Inflammatory macrophage treated with lipopolysaccharide for 4 hours (primary cell): ENCODE results near the gene RGS19.
"Not testable (repeated sequence)": the region's sequence is repeated elsewhere in the genome, so short reads cannot be mapped to it uniquely, and the experiment has no call there.

Experiments used
- DNase-seq: peaks from one replicate; pipeline ENCODE4 v3.0.0-alpha.2; 2020

RGS19 gene

DNA sequence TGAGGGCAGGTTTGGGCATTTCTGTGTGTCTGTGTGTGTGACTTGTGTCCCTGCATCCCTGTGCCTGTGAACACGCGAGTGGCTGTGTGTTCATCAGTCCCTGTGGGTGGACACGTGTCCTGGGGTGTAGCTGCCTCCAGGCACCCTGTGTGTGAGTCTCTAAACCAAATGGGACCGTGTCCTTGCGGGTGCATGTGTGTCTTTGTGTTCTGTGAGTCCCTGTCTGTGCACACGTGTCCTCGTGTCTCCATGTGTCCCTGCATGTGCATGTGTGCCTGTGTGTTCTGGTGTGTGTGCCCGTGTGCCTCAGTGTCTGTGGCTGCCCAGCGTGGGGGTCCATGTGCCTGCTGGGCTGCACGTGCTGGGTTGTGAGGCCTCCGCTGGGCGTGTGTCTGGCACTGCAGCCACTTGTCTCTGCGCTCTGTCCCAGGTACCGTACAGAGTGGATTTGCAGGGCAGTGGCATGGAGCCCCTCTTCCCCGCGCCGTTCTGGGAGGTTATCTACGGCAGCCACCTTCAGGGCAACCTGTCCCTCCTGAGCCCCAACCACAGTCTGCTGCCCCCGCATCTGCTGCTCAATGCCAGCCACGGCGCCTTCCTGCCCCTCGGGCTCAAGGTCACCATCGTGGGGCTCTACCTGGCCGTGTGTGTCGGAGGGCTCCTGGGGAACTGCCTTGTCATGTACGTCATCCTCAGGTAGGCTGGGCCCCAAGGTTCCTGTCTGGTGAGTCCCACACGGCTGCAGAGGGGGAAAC lies 13.1 kb upstream of the RGS19 start:
- no peak for DNase-seq

DNA sequence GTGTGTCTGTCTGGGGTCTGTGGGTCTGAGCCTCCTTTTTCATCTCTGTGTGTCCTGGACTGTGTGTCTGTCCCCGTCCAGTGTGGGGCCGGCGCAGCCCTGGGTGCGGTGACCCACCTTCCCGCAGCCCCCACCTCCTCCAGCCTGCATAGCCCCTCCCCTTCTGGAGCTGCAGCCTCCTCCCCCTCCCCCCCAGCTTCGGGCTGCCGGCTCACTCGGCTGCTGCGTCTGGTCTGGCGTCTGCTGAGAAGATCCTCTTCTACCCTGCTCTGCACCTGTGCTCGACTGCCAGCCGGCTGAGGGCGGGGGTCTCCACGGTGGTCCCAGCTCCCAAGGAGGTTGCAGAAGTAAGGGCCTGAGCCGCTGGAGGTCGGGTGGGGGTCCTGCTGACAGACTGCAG lies 12.5 kb upstream of the RGS19 start:
- DNase-seq: no peak

DNA sequence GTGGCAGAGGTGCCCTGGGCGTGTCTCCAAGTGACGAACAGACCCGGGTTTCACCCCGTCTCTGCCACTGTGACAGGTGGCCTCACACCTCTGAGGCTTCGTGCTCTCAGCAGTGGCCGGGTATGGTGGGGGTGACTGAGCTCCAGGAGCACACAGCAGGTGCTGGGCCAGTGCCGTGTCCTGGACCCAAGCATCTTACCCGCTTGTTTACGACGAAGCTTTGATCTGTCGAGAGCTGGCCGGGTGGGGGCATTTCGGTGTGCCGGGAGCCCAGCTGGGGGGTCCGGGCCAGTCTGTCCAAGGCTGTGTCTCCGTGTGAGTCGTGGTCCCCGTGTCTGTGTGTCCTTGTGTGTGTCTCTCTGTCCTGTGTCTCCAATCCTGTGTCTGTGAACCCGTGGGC lies 12.0 kb upstream of the RGS19 start:
- DNase-seq: no peak

DNA sequence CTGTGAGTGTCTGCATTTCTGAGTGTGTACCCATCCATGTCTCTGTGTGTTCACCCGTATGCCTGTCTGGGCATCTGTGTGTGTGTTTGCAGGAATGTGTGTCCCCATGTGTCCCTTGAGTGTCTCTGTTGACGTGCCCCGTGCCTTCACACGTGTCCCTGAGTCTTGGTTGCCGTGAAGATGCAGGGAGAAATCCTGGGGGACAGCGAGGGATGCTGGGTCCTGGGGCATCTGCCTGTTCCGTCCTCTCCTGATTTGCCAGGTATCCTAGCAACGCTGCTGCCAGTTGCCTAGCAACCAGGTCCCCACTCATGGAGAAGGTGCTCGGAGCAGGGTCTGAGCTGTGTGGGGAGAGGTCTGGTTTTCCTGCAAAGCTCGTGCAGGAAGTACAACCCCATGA lies 10.8 kb upstream of the RGS19 start:
- DNase-seq: no peak

DNA sequence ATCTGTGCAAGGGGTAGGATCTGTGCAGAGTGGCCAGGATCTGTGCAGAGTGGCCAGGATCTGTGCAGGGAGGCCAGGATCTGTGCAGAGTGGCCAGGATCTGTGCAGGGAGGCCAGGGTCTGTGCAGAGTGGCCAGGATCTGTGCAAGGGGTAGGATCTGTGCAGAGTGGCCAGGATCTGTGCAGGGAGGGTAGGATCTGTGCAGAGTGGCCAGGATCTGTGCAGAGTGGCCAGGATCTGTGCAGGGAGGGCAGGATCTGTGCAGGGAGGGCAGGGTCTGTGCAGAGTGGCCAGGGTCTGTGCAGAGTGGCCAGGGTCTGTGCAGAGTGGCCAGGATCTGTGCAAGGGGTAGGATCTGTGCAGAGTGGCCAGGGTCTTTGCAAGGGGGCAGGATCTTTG lies 9.3 kb upstream of the RGS19 start:
- not testable (repeated sequence) for DNase-seq

DNA sequence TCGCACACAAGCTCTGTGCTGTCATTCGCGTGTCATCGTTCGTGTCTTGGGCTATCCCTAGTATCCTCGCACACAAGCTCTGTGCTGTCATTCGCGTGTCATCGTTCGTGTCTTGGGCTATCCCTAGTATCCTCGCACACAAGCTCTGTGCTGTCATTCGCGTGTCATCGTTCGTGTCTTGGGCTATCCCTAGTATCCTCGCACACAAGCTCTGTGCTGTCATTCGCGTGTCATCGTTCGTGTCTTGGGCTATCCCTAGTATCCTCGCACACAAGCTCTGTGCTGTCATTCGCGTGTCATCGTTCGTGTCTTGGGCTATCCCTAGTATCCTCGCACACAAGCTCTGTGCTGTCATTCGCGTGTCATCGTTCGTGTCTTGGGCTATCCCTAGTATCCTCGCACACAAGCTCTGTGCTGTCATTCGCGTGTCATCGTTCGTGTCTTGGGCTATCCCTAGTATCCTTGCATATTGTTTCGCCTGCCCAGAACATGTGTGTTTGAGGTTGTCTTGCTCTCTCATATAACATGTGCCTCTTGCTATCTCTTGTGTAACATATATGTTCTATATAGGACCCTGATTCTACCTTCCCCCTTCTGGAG lies 8.0 kb upstream of the RGS19 start:
- not testable (repeated sequence) for DNase-seq

DNA sequence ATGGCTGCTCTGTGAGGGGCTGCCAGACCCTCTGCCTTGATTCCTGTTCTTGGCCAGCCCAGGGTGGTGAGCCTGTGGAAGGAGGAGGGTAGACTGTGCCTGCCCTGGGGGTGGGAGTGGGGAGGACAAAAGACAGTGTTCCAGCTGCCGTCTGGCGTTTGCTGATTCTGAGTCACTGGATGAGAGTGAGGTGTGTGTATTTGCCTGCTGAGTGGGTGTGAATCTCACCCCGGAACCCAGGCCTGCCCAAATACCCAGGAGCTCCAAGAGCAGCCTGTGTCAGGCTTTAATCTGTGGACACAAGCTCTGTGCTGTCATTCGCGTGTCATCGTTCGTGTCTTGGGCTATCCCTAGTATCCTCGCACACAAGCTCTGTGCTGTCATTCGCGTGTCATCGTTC lies 7.5 kb upstream of the RGS19 start:
- no peak for DNase-seq

DNA sequence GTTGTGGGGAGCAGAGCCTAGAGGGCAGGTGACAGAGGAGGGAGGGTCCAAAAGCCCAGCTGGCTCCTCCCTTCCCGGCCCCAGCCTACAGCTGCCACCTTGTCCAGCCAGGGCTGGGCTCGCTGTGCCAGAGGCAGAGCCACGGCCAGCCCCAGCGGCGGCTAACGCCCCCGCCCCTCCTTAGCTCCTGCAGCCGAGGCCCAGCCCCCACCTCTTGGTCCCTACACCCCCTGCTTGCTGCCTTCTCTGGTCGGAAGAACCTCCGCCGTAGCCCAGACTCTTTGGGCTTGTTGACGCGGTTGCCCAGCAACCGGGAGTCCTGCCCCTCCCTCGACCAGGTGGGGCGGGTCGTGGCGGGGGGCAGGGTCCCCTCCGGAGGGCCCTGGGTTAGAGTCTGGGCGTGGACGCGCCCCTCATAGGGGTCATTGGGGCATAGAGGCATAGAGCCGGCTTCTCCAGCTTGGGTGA lies 5.4 kb upstream of the RGS19 start:
- DNase-seq: no peak

DNA sequence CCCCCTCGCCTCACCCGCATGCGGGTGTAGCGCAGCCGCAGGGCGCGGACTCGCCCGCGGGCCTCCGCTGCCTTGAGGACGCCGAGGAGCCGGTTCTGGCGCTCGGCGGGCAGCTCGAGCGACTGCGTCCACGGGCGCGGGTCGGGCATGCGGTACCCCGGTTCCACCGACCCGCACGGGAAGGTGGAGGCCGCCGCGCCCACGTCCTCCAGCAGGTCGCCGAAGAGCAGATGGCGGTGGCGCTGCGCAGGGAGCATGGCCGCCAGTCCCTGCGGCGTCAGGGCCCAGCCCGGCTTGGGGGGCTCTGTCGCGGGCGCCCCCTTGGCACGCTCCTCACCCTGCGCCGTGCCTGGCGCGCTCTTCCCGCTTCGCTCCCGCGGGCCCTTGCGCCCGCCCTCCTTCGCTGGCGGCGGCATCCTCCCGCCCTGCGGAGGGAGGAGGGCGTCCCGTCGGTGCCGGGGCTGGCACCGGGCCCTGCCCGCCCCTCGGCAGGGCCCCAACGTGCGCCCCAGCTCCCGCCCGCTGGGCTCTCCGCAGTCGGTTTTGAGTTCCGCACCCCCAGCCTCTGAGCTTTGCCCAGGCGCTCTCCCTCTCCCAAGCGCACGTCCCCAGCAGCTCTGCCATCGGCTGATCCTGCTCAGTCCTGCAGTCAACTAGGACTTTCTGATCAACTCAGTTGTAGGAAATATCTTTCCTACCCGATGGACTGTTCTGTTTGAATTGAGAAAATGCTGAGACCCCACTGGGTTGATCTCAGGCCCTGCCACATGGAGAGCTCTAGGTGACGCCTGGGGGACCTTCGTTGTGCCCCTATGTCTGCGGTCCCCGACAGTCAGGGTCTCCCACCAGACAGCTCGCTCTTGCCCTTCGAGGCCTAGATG lies 4.7 kb upstream of the RGS19 start, which contains the start of gene LKAAEAR1:
TSS of gene LKAAEAR1 (minus strand) at position 595 of the 881 bp plus-strand sequence. CDS start at position 416, 179 bp downstream.
- DNase-seq: no peak

DNA sequence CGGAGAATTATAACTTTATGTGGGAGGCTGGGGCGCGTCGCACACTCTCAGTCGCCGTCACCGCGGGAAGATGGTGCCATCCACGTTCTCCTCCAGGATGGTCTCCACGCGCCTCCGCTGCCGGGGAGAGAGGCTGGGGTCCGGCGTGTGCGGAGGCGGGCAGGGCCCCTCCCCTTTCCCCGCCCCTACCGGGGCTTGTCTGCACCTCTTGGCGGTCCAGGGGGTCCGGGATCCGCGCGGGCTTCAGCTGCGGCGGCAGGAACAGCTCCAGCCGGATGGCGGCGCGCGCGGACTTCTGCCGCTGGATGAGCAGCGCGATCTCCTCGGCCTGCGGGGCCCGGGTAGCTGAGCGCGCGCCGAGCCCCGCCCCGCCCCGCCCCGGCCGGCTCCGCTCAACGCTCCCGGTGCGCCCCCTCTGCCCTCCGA lies 4.1 kb upstream of the RGS19 start:
- peak; percentile 72 for DNase-seq

DNA sequence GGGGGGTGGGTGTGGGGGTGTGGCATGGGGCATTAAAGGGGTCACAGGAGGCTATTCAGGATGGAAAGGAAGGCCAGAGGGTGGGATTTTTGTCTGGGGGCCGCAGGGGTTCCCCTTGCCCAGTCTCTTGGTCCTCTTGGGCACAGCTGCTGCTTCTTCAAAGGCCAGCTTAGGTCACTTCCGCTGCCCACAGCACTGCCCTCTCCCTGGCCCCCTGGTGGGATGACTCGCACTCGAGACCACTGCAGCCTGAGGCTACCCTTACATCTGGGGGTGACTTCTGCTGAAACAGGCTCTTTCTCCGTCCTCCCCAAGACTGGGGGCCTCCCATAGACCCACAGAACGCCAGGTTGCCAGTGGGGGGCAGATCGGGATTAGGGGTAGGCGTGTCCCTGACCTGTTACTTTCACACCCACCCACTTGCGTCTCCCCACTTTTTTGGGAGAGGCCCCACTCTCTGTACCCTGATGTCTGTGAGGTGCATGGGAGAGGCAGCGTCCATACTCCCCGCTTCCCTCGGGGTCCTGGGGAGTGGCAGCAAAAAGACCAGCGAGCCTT lies 3.6 kb upstream of the RGS19 start:
- no peak for DNase-seq

DNA sequence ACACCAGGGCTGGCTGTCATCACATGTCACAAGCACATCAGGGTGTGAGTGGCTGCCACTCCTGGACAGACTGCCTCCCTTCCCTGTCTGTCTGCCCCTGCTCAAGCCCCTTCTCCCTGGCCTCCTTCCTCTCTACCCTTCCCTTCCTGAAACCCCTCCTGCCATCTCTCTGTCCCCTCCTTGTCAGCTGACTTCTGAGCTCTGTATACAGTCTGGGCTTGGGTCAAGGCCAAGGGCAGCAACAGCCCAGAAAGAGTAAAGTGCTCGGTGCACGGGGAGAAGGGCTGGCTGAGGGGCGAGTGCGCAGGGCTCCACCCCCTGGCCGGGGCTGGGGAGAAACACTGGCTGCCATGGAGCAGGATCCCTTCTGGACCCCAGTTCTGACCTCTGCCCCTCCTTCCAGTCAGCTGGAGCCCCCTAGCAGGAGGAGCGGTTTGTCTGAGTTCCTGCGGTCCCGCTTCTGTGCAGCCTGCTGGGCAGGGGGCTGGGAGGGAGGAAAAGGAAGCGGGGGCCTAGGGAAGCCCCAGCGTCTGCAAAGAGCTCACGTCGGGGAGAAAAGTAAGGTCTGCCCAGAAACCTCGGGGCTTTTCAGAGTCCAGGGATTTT lies 2.9 kb upstream of the RGS19 start:
- no peak for DNase-seq

DNA sequence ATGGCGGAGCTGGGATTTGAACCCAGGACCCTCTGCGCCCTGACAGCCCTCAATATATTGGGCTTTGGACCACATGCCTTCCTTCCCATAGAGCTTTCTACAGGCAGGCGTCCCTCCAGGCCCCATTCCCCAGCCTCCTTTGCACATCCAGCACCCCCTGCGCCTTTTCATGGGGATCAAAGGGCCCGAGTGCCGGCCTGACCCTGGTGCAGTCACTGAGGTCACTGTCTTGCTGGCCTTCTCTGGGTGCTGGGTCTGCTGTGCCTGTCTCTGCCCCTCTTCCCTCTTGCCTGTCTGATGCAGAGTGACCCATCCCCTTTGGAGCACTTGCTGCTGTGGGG lies 2.3 kb upstream of the RGS19 start:
- DNase-seq: no peak

DNA sequence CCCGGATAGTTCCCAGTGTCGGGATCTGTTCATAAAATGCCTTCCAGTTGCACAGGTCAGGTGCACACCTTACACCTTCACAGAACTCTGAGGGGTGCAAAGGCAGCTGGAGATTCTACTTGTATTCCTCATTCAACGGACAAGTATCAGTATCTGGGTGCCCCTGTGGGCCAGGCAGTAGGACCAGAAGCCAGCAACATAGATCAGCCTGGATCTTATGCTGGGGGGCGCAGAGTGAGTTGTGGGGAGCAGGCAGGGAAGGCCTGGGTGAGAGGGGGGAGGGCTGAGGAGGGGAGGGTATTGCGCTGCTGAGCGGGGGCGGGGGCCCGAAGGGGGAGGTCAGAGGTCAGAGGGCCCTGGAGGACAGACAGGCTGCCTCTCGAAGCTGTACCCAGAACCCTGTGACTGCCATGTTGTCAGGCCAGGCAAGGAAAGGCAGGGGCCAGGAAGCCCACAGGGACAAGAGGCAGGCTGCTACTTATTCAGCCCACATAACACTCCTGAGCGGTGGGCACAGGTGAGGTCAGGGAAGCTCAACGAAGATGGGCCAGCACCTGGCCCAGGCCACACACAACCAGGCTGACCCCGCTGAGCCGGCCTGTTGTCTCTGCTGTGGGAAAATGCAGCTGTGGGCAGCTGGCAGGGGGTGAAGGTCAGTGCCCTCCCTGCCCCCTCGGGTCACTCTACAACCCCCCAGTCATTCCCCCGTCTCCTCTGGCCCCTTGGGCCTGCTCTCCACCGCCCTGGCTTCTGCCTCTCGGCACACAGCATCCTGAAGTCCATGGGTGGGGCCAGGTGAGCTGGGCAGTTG lies 1.7 kb upstream of the RGS19 start:
- DNase-seq: no peak

DNA sequence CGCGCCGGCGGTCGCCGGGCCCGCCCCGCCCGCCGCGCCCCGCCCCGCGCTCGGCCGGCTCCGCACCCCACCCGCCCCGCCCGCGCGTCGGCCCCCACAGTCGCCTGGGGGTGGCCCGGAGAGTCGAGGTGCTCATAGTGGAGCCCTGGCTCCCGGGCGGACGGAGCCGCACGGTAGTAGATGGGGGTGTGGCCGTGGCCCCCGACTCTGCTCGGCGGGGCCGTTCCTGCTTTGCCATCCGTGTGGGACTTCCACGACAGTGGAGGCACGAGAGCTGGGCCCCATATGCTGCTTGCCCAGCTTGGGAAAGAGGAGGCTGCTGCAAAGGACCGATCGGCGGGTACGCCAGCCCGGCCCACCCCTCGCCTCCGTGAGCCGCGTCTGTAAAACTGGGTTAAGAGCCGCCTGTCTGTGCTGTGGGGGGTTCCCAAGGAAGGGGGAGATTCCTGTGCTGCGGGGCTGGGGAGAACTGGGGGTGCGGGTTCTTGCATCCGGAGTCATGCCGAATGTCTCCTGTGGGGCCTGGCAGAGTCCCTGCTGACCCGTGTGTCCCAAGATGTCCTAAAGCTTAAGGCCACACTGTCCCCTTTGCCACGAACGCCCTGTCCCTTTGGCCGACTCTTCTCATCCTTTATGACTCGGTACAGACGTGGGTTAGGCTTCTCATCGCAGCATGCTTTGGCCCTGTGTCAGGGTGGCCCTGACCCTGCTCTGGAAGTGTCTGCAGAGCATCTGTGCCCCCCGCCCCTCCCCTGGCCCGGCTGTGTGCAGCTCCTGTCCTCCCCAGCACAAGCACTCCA lies 895 bp upstream of the RGS19 start, which contains the start of gene OPRL1:
TSS of gene OPRL1 (plus strand) at position 70 of the 800 bp plus-strand sequence. CDS start 12,639 bp downstream, outside the sequence.
- peak; percentile 31 for DNase-seq

DNA sequence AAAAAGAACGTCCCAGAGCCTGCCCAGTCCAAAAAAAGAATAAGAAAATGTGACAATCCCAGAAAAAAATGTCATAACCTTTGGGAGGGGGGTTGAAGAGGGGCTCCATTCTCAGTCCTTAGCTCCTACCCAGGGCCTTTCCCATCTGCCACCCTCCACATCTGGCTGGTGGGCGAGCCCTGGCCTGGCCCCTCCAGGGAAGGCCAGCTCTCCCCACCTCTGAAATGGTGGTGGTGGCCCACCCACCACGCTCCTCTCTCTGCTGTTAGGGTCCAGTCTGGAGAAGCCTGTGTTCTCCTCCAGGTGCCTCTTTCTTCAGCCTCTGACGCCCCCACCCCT lies 415 bp downstream of the RGS19 start:
- DNase-seq: no peak

DNA sequence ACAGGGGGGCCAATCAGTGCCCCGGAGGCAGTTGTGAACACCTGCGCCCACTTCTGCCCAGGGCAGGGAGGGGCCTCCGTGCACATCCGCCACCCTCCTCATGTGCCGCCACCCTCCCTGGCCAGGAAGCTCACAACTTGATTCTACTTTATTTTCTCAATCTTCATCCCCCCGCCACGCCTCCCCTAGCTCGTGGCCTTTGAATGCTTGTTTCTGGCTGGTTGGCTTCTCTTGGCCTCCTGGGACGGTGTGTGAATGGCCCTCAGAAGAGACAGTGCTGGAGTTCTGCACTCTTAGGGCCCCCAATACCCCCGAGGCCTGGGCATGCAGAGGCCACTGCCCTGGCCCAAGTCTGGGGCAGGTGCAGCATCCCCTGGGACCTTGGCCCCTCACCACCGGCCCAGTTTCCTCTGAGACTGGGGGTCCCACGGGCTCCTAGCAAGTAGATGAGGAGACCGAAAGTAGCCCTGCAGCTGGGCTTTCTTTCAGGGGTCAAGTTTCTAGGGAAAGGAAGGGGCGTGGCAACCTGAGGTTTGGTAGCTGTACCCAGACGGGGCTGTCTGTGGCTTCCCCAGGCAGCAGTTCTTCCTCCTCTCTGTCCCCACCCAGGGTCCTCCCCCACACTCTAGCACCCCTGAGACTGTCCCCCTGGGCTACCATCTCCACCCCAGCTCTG lies 1.3 kb downstream of the RGS19 start:
- DNase-seq: peak; percentile 15

DNA sequence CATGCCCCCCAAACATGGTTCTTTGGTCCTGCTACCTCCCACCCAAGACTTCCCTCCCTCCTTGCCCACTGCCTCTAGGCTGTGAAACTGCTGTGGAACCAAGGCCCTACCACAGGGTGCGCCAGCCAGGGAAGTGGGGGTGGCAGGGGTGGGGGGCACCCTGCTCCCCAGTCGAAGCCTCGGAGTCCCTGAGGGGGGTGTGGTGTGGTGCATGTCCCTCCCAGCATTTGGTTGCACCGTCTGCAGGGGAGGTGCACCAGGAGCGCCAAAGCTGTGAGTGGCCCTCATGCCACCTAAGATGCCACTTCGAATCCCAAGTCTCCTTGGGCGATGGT lies 1.8 kb downstream of the RGS19 start:
- no peak for DNase-seq

DNA sequence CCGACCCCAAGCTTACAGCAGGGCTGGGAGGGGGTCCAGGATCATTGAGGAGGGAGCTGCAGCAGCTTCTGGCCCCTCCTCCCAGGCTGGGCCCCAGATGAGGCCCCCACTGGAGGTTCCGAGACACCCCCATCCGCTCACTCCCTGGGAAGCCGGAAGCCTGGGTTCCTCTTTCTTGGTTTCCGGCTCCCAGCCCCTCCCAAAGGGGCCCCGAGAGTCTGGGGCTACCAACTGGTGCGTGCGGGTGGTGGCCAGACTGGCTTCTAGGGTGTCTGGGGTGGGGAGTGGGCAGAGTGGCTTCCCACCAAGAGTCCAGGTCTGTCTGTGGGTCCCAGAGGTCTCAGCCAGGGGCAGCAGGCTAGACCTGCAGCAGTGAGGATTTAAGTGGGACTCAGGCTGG lies 2.2 kb downstream of the RGS19 start:
- peak; percentile 51 for DNase-seq
